Measurements from ENCODE around the gene AHCYL2.

- TF ChIP-seq MAFK (IDR thresholded peaks at IDR 0.05; ENCODE audit: low read depth, low read length), result no peak
- TF ChIP-seq KDM1A (IDR thresholded peaks at IDR 0.05; ENCODE audit: borderline replicate concordance, low read length), result no peak
Measured at GRCh38 chr7:129385116-129385515, 160.3 kb downstream of the AHCYL2 start.
